Kidney tubule cell (primary cell): ENCODE results near the gene RAB44.

Experiments
- DNase-seq: peaks from one replicate; pipeline ENCODE4 v3.0.0-alpha.2; 2018; ENCODE audit warnings: low spot score

RAB44 gene

DNA sequence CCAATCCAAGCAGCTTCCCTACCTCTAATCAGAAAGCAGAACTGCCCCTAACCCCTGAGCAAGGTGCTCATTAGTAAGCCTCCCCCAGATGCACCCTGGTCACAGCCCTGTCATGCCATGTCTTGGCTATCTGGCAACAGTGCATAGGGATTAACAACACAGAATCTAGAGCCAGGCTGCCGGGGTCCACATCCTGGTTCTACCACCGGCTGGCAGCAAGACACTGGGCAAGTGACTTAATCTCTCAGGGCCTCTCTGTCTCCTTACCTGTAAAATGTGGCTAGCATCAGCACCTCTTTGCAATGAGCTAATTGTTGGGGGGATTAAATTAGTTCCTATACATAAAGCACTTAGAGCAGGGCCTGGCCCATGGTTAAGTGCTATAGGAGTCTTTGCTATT, 73.5 kb downstream of the RAB44 start:
- no peak for DNase-seq

DNA sequence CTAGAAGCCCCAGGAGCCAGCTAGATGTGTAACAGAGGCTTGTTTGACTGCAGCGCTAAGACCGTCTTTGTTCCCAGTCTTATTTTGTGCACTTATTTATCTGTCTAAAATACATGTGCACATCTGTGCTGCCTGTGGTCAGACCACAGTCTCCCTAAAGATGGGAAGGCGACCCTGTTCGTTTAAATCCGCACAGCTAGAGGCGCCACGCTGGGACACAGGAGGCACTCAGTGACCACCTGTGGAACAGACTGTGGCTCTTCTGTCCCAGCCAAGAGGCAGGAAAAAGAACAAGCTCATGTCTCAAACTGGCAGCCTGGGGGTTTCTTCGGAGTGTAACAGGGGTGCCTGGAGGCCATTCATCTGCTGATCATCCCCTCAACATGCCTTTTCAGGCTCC, 74.8 kb downstream of the RAB44 start:
- DNase-seq: no peak

DNA sequence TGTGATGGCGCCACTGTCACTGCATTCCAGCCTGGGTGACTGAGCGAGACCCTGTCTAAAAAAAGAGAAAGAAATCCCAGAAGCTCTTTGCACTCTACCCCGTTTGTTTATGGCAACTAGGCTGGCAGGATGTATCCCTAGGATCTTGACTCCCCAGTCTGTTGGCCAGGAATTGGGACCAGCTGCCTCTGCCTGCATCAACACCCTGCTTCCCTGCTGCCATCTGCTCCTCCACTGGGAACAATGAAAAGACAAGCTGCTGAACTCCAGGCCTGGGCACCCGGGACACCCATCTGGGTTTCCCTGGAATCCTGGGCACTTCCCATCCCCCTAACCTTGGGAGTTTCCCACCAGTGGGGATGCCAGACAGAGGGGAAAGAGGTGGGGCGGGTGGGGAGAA, 76.7 kb downstream of the RAB44 start:
- DNase-seq: no peak

DNA sequence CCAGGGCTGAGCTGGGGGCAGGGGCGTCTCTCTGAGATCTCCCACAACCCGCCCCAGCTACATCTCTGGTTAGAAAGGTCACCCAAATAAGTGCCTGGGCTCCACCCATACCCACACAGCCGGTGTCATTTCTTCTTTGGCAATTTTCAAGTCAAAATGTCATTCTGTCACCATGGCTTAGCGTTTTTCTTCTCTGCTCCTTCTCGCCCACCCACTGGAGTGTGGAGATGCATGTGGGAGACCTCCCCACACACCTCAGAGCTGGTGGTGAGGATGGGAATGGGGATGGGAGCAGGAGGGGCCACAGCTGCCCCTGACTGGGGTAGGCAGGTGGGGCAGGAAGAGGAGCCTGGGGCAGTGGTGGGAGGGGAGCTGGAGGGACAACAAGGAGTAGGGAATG, 78.5 kb downstream of the RAB44 start:
- DNase-seq: no peak

DNA sequence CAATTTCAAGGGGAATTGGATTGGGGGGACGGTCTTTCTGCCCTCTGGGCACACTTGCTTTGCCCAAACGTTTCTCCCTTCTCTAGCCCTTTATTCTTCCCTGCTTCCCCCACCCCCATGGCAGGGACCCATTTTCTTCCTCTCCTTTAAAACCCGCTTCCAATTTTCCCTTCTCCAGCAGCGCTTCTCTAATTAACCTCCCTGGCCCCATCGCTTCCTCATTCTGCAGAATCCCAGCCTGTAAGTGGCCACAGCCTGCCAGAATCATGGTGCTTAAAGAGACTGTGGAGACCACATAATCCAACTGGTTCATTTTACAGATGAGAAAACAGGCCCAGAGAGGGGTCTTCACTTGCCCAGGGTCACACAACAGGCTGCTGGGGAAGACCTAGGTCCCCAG, 80.2 kb downstream of the RAB44 start:
- DNase-seq: no peak

DNA sequence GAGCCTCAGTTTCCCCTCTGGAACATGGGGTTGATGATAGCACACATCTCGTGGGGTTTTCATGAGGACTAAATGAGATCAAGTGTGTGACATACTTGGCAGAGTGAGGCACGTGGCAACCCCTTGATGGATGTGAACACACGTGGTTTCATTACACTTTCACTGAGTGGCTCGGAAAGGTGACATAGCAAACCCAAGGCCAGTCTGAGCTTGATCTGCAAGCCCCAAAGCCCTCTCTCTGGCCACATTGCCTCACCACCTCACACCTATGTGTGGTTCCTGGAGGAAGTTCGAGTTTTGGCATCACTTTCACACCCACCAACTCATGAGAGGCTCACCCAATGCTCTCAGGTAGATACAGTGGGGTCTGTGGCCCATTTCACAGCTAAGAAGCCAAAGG, 81.6 kb downstream of the RAB44 start:
- DNase-seq: no peak

DNA sequence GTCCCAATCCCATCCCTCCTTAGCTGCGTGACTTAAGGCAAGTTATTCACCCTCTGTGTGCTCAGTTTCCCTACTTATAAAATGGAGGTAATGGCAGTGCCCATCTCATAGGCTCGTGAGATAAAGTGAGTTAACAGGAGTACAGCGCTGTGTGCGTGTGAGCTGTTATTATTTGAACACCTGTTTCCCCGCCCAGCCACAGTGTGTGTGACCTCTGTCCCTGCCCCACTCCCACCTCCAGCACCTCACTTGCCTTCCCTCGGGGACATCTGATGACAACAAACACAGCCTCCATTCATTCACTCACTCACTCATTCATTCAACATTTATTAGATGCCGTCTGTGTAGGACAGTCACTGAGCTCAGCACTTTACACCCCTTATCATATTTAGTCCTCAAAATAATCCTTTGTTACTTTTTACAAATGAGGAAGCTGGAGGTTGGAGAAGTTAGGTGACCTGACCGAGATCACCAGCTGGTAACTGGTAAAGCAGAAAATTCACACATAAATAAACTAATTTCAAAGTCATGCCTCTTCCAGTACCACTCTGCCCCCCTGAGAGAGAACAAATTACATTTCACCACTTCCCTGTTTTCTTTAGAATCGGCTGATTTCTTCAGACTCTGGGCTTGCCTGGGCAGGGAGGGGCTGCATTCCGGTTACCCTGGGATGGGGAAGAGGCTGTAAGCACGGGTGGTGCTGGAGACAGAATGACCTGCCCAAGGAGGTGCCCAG, 83.0 kb downstream of the RAB44 start:
- no peak for DNase-seq

DNA sequence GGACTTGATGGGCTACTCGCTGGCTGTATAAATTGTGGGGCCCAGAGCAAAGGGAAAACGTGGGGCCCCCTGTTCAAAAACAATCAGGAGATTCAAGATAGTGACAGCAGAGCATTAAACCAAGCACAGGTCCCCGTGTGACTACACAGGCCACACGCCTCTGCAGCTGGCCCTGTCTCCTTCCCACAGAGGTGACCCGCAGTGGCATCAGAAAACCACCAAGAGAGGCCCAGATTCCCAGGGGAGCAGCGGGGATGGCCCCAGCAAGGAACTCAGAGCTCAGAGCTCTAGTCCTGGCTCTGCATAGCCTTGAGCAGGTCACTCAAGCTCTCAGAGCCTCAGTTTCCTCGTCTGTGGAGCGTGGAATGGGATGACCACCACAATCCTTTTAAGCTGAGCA, 84.0 kb downstream of the RAB44 start:
- no peak for DNase-seq
